ENCODE data around the gene DST.

DNA sequence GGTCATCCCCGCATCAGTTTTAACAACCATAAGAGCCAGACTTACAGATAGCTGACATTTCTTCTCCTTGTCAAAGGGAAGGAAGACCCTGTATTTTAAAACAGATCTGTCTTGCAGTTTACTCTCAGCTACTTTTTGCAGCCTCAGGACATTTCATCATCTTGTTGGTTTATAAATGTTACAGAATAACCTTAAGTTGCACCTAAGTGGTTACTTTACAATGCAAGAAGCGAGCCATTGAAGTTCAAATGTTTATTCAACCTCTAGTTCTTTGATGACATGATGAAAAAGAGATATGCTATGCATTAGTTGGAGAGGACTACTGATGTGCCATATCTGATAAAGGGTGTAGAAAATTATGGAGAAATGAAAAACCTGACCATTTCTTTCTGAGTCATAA lies 207.4 kb downstream of the DST start:
- TF ChIP-seq, protein P1, sequence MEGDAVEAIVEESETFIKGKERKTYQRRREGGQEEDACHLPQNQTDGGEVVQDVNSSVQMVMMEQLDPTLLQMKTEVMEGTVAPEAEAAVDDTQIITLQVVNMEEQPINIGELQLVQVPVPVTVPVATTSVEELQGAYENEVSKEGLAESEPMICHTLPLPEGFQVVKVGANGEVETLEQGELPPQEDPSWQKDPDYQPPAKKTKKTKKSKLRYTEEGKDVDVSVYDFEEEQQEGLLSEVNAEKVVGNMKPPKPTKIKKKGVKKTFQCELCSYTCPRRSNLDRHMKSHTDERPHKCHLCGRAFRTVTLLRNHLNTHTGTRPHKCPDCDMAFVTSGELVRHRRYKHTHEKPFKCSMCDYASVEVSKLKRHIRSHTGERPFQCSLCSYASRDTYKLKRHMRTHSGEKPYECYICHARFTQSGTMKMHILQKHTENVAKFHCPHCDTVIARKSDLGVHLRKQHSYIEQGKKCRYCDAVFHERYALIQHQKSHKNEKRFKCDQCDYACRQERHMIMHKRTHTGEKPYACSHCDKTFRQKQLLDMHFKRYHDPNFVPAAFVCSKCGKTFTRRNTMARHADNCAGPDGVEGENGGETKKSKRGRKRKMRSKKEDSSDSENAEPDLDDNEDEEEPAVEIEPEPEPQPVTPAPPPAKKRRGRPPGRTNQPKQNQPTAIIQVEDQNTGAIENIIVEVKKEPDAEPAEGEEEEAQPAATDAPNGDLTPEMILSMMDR (IDR thresholded peaks at IDR 0.05; ENCODE audit: low read depth, low read length, poor library complexity, severe bottlenecking) = no peak
- no peak for TF ChIP-seq EZH2phosphoT487 (IDR thresholded peaks at IDR 0.05; ENCODE audit: borderline replicate concordance, low read length)

Measured in DOHH2 (cell line).